ENCODE data around the gene RASSF4.
A peak's percentile ranks its signal among the peaks of the same experiment; 100 is the strongest.

Gene RASSF4

GRCh38 chr10:44925224-44925623, 34.4 kb upstream of the RASSF4 start:
- Histone ChIP-seq H3K27me3 (no peaks in the 10 kb centered on the region), H3K4me2 (peak overlapping the region; percentile 6 to 68 (median 23); a peak in 17 of 22 replicates), H3K27ac (no peak overlapping the region), H3K36me3 (no peaks in the 10 kb centered on the region), H3K9ac (no peak overlapping the region), H3K9me3 (replicated peaks in 1 of 11) (peaks cover 0 to 7% (median 0%) of the 10 kb centered on the region in 11 experiments; a peak in 1 of 22 replicates), H4K20me1 (no peaks in the 10 kb centered on the region), H3K4me1 (peaks cover 24 to 36% (median 28%) of the 10 kb centered on the region in 10 experiments), H3K4me3 (no peak overlapping the region)
- no peak for TF ChIP-seq Cebpa-rat (IDR thresholded peaks at IDR 0.05)

GRCh38 chr10:44925811-44926750, 33.5 kb upstream of the RASSF4 start:
- peaks cover 25 to 37% (median 31%) of the 10 kb centered on the region in 10 experiments for H3K4me1 ChIP-seq
- no peaks in the 10 kb centered on the region for H4K20me1 ChIP-seq
- H3K4me3 ChIP-seq, result no peak overlapping the region
- no peaks in the 10 kb centered on the region for H3K27me3 ChIP-seq
- peaks cover 0 to 7% (median 0%) of the 10 kb centered on the region in 11 experiments; a peak in 1 of 22 replicates for H3K9me3 ChIP-seq (replicated peaks in 1 of 11)
- no peaks in the 10 kb centered on the region for H3K36me3 ChIP-seq
- H3K4me2 ChIP-seq, result peak overlapping the region; percentile 14 to 68 (median 27); a peak in 15 of 22 replicates
- no peak overlapping the region for H3K9ac ChIP-seq
- TF ChIP-seq Cebpa-rat (IDR thresholded peaks at IDR 0.05), result no peak
- H3K27ac ChIP-seq, result no peak overlapping the region

- no peaks in the 10 kb centered on the region for H3K36me3 ChIP-seq
- peak overlapping the region in 10 of 11 experiments; percentile 15 to 60 (median 49); a peak in 18 of 22 replicates for H3K4me2 ChIP-seq
- H4K20me1 ChIP-seq, result no peaks in the 10 kb centered on the region
- no peak overlapping the region for H3K4me3 ChIP-seq
- peaks cover 0 to 7% (median 0%) of the 10 kb centered on the region in 11 experiments; a peak in 1 of 22 replicates for H3K9me3 ChIP-seq (replicated peaks in 1 of 11)
- H3K27me3 ChIP-seq, result no peaks in the 10 kb centered on the region
- no peak for TF ChIP-seq Cebpa-rat (IDR thresholded peaks at IDR 0.05)
- no peak overlapping the region; a peak in 1 of 22 replicates for H3K27ac ChIP-seq
- H3K9ac ChIP-seq, result no peak overlapping the region
- H3K4me1 ChIP-seq, result peaks cover 25 to 40% (median 35%) of the 10 kb centered on the region in 10 experiments
Observed at GRCh38 chr10:44926751-44927351, 32.8 kb upstream of the RASSF4 start.

GRCh38 chr10:44927352-44927751, 32.2 kb upstream of the RASSF4 start:
- Histone ChIP-seq H3K9me3 (replicated peaks in 1 of 11) (peaks cover 0 to 7% (median 0%) of the 10 kb centered on the region in 11 experiments; a peak in 1 of 22 replicates), H3K4me3 (no peak overlapping the region), H3K9ac (no peak overlapping the region), H3K4me2 (peak overlapping the region in 9 of 11 experiments; percentile 15 to 60 (median 54); a peak in 15 of 22 replicates), H3K27ac (no peak overlapping the region; a peak in 1 of 22 replicates), H3K36me3 (no peaks in the 10 kb centered on the region), H3K4me1 (peaks cover 28 to 44% (median 37%) of the 10 kb centered on the region in 10 experiments), H3K27me3 (no peaks in the 10 kb centered on the region), H4K20me1 (no peaks in the 10 kb centered on the region)
- no peak for TF ChIP-seq Cebpa-rat (IDR thresholded peaks at IDR 0.05)

- H3K36me3 ChIP-seq, result no peaks in the 10 kb centered on the region
- no peak overlapping the region for H3K27ac ChIP-seq
- H3K4me3 ChIP-seq, result no peak overlapping the region
- H3K27me3 ChIP-seq, result no peaks in the 10 kb centered on the region
- H4K20me1 ChIP-seq, result no peaks in the 10 kb centered on the region
- no peak overlapping the region for H3K9ac ChIP-seq
- peaks cover 0 to 7% (median 0%) of the 10 kb centered on the region in 11 experiments; a peak in 1 of 22 replicates for H3K9me3 ChIP-seq (replicated peaks in 1 of 11)
- H3K4me2 ChIP-seq, result no peak overlapping the region
- peaks cover 39 to 56% (median 48%) of the 10 kb centered on the region in 10 experiments for H3K4me1 ChIP-seq
- TF ChIP-seq Cebpa-rat (IDR thresholded peaks at IDR 0.05), result no peak
Observed at GRCh38 chr10:44928462-44928861, 31.1 kb upstream of the RASSF4 start.

- no peak for TF ChIP-seq Cebpa-rat (IDR thresholded peaks at IDR 0.05)
- Histone ChIP-seq H3K4me3 (no peak overlapping the region), H3K9ac (no peak overlapping the region), H3K27ac (no peak overlapping the region), H3K9me3 (replicated peaks in 1 of 11) (peaks cover 0 to 7% (median 0%) of the 10 kb centered on the region in 11 experiments; a peak in 1 of 22 replicates), H3K36me3 (no peaks in the 10 kb centered on the region), H3K27me3 (no peaks in the 10 kb centered on the region), H3K4me2 (no peak overlapping the region), H3K4me1 (peaks cover 46 to 64% (median 54%) of the 10 kb centered on the region in 10 experiments), H4K20me1 (no peaks in the 10 kb centered on the region)
Observed at GRCh38 chr10:44929356-44930255, 30.0 kb upstream of the RASSF4 start.

GRCh38 chr10:44930904-44931620, 28.5 kb upstream of the RASSF4 start:
- Histone ChIP-seq H3K4me1 (peaks cover 48 to 67% (median 57%) of the 10 kb centered on the region in 10 experiments), H3K27ac (no peak overlapping the region), H3K4me2 (peak overlapping the region in 4 of 11 experiments; percentile 10 to 46 (median 24); a peak in 4 of 22 replicates), H3K4me3 (no peak overlapping the region), H4K20me1 (no peaks in the 10 kb centered on the region), H3K9ac (no peak overlapping the region), H3K27me3 (no peaks in the 10 kb centered on the region), H3K9me3 (replicated peaks in 1 of 11) (peaks cover 0 to 7% (median 0%) of the 10 kb centered on the region in 11 experiments; a peak in 1 of 22 replicates), H3K36me3 (no peaks in the 10 kb centered on the region)
- no peak for TF ChIP-seq Cebpa-rat (IDR thresholded peaks at IDR 0.05)

All from BLaER1 treated with 17β-estradiol and CSF1 and Interleukin-3, amounts not matched to agents 10 nM and 100 nM (cell line).